ENCODE results near the gene GDPD5.

GDPD5 gene

DNA sequence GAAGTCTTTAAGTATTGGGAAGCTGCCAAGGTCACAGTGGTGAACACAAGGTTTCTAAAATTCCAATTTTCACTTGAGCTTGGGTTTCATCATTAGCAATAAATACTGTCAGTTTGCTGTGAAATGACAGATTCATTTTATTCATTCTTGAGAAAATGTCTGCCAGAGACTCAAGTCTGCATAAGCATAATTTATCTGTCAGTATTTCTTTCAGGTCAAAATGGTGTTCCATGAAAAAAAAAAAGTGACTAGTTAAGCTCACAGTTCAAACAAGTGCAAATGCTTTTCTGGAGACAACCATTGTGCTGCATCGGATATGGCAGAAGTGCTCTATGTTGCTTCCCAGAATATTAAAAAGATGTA lies 8.1 kb upstream of the GDPD5 start:
- Histone ChIP-seq H3K27ac (ENCODE audit: low read length) (no peak overlapping the region), H3K4me1 (ENCODE audit: insufficient read depth, low read length) (no peaks in the 10 kb centered on the region), H3K9ac (ENCODE audit: low read depth, low read length) (no peak overlapping the region), H3K36me3 (ENCODE audit: insufficient read depth, low read length) (no peaks in the 10 kb centered on the region), H2AFZ (ENCODE audit: low read depth, low read length) (no peak overlapping the region), H3K4me3 (ENCODE audit: low read depth in 1 of 2, low read length in 2 of 2) (no peak overlapping the region), H3K27me3 (ENCODE audit: insufficient read depth, low read length, poor library complexity) (peaks cover 5% of the 10 kb centered on the region), H3K9me3 (ENCODE audit: insufficient read depth, low read length, severe bottlenecking) (no peaks in the 10 kb centered on the region), H3K4me2 (ENCODE audit: insufficient read depth, low read length) (no peak overlapping the region), H4K20me1 (ENCODE audit: insufficient read depth, low read length) (no peaks in the 10 kb centered on the region), H3K79me2 (ENCODE audit: insufficient read depth, low read length) (no peaks in the 10 kb centered on the region)
- DNase-seq (no peak), ATAC-seq (ENCODE audit: insufficient read depth, low read depth) (no peak)
- no peak for TF ChIP-seq EZH2 (IDR thresholded peaks at IDR 0.05; ENCODE audit: borderline replicate concordance, low read depth, low read length, severe bottlenecking)
- TF ChIP-seq, protein P1, sequence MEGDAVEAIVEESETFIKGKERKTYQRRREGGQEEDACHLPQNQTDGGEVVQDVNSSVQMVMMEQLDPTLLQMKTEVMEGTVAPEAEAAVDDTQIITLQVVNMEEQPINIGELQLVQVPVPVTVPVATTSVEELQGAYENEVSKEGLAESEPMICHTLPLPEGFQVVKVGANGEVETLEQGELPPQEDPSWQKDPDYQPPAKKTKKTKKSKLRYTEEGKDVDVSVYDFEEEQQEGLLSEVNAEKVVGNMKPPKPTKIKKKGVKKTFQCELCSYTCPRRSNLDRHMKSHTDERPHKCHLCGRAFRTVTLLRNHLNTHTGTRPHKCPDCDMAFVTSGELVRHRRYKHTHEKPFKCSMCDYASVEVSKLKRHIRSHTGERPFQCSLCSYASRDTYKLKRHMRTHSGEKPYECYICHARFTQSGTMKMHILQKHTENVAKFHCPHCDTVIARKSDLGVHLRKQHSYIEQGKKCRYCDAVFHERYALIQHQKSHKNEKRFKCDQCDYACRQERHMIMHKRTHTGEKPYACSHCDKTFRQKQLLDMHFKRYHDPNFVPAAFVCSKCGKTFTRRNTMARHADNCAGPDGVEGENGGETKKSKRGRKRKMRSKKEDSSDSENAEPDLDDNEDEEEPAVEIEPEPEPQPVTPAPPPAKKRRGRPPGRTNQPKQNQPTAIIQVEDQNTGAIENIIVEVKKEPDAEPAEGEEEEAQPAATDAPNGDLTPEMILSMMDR (IDR thresholded peaks at IDR 0.05; ENCODE audit: borderline replicate concordance, extremely low read depth, low read length, poor library complexity, severe bottlenecking): no peak

DNA sequence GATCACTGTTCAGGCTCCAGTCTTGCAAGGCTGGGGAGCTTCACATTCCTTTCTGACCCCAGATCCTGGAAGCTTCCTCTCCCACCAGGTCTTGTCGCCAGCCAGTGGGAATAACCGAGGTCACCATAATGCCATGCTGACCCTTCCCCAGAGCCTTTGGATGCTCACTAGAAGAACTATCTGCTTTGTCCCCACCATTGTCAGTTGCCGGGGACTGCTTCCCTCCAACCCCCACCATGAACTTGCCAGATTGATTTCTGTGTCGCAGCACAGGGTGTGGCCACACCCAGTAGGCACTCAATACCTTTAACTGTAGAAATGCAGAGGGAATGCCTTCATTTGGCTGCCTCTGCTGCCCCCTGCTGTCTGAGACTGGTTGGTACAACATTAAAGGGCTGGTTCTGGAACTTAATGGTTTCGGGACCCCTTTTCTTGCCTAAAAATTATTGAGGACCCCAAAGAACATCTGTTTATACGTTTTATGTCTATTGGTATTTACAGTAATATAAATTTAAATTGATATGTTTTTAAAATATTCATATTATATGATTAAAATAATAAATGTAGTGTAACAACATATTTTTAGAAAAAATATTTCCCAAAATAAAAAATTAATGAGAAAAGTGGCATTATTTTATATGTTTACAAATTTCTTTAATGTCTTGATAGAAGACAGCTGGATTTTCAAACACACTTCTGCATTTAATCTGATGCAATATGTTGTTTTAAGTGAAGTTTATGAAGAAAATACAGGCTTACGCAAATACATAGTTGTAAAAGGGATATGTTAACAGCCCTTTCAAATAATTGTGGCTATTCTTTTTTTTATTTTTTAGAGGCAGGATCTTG lies 6.7 kb upstream of the GDPD5 start:
- TF ChIP-seq, protein P1 (IDR thresholded peaks at IDR 0.05; ENCODE audit: borderline replicate concordance, extremely low read depth, low read length, poor library complexity, severe bottlenecking): peak; percentile 88
- TF ChIP-seq EZH2 (IDR thresholded peaks at IDR 0.05; ENCODE audit: borderline replicate concordance, low read depth, low read length, severe bottlenecking): no peak
- DNase-seq (peak; percentile 80), ATAC-seq (ENCODE audit: insufficient read depth, low read depth) (peak; percentile 87)
- no peak overlapping the region for H3K4me2 ChIP-seq (ENCODE audit: insufficient read depth, low read length)
- H3K4me1 ChIP-seq (ENCODE audit: insufficient read depth, low read length): no peaks in the 10 kb centered on the region
- no peaks in the 10 kb centered on the region for H3K79me2 ChIP-seq (ENCODE audit: insufficient read depth, low read length)
- H4K20me1 ChIP-seq (ENCODE audit: insufficient read depth, low read length): no peaks in the 10 kb centered on the region
- H3K27ac ChIP-seq (ENCODE audit: low read length): no peak overlapping the region
- no peaks in the 10 kb centered on the region for H3K36me3 ChIP-seq (ENCODE audit: insufficient read depth, low read length)
- H3K9ac ChIP-seq (ENCODE audit: low read depth, low read length): no peak overlapping the region
- peaks cover 5% of the 10 kb centered on the region for H3K27me3 ChIP-seq (ENCODE audit: insufficient read depth, low read length, poor library complexity)
- no peaks in the 10 kb centered on the region for H3K9me3 ChIP-seq (ENCODE audit: insufficient read depth, low read length, severe bottlenecking)
- no peak overlapping the region for H2AFZ ChIP-seq (ENCODE audit: low read depth, low read length)
- H3K4me3 ChIP-seq (ENCODE audit: low read depth in 1 of 2, low read length in 2 of 2): no peak overlapping the region

DNA sequence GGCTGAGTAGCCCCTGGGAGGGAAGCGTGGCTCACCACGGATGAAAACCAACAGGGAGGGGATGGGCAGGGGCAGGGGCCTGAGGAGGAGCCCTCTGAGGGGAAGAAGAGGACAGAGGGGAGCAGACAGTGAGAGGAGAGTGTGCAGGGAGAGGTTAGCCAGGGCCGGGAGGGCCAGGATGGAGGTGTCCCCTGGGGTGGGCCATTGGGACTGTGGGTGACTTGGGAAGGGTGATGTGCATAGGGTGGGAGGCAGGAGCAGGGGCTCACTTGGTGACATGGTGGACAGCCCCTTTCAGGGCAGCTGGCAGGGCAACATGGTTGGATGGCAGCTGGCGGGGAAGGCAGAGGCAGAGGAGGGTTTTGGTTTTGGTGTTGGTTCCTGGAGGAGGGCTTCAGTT lies 5.6 kb upstream of the GDPD5 start:
- no peak overlapping the region for H3K9ac ChIP-seq (ENCODE audit: low read depth, low read length)
- no peak for DNase-seq
- no peaks in the 10 kb centered on the region for H3K79me2 ChIP-seq (ENCODE audit: insufficient read depth, low read length)
- H3K9me3 ChIP-seq (ENCODE audit: insufficient read depth, low read length, severe bottlenecking): no peaks in the 10 kb centered on the region
- no peaks in the 10 kb centered on the region for H4K20me1 ChIP-seq (ENCODE audit: insufficient read depth, low read length)
- ATAC-seq (ENCODE audit: insufficient read depth, low read depth): no peak
- TF ChIP-seq, protein P1 (IDR thresholded peaks at IDR 0.05; ENCODE audit: borderline replicate concordance, extremely low read depth, low read length, poor library complexity, severe bottlenecking): no peak
- TF ChIP-seq EZH2 (IDR thresholded peaks at IDR 0.05; ENCODE audit: borderline replicate concordance, low read depth, low read length, severe bottlenecking): no peak
- H3K4me3 ChIP-seq (ENCODE audit: low read depth in 1 of 2, low read length in 2 of 2): no peak overlapping the region
- H3K4me1 ChIP-seq (ENCODE audit: insufficient read depth, low read length): peaks cover 6% of the 10 kb centered on the region
- H3K4me2 ChIP-seq (ENCODE audit: insufficient read depth, low read length): no peak overlapping the region
- no peaks in the 10 kb centered on the region for H3K36me3 ChIP-seq (ENCODE audit: insufficient read depth, low read length)
- H2AFZ ChIP-seq (ENCODE audit: low read depth, low read length): no peak overlapping the region
- H3K27ac ChIP-seq (ENCODE audit: low read length): no peak overlapping the region
- peaks cover 5% of the 10 kb centered on the region for H3K27me3 ChIP-seq (ENCODE audit: insufficient read depth, low read length, poor library complexity)
